Hepatocyte (in vitro differentiated cells): ENCODE results near the gene PTPRD.

Source experiments
- EZH2 ChIP-seq: fragments of 200-600 bp; sonication (generic); IDR thresholded peaks from 2 replicates; pipeline ENCODE4 v1.6.1; 2016; ENCODE audit warnings: antibody characterized with exemption, mild to moderate bottlenecking, borderline replicate concordance
- EZH2phosphoT487 ChIP-seq: fragments of 200-600 bp; sonication (generic); IDR thresholded peaks from one replicate; pipeline ENCODE4 v1.6.1; 2018; ENCODE audit warnings: antibody characterized with exemption, mild to moderate bottlenecking, low read depth, moderate library complexity; ENCODE audit not compliant: unreplicated experiment, severe bottlenecking
- TF ChIP-seq, protein P1 (sequence below): fragments of 200-600 bp; sonication (generic); IDR thresholded peaks from 2 replicates; pipeline ENCODE4 v1.5.1; 2016; ENCODE audit warnings: antibody characterized with exemption, mild to moderate bottlenecking; ENCODE audit not compliant: poor library complexity

GRCh38 chr9:8486095-8486494 lies 2126.7 kb downstream of the PTPRD start:
- no peak for TF ChIP-seq EZH2
- TF ChIP-seq, protein P1, sequence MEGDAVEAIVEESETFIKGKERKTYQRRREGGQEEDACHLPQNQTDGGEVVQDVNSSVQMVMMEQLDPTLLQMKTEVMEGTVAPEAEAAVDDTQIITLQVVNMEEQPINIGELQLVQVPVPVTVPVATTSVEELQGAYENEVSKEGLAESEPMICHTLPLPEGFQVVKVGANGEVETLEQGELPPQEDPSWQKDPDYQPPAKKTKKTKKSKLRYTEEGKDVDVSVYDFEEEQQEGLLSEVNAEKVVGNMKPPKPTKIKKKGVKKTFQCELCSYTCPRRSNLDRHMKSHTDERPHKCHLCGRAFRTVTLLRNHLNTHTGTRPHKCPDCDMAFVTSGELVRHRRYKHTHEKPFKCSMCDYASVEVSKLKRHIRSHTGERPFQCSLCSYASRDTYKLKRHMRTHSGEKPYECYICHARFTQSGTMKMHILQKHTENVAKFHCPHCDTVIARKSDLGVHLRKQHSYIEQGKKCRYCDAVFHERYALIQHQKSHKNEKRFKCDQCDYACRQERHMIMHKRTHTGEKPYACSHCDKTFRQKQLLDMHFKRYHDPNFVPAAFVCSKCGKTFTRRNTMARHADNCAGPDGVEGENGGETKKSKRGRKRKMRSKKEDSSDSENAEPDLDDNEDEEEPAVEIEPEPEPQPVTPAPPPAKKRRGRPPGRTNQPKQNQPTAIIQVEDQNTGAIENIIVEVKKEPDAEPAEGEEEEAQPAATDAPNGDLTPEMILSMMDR, result peak; percentile 30
- TF ChIP-seq EZH2phosphoT487, result no peak
